Fibroblast of skin of left quadriceps (primary cell): ENCODE data around the gene CD27.
"Not testable (repeated sequence)": the region's sequence is repeated elsewhere in the genome, so short reads cannot be mapped to it uniquely, and the experiment has no call there.

Experiments used
- DNase-seq, 2 experiments: peaks; one replicate each; pipeline ENCODE4 v3.0.0-alpha.2; 2013; ENCODE audit warnings: low read depth in 2 of 2

CD27 gene

GRCh38 chr12:6444704-6445688 is at the start of gene CD27:
Gene CD27 (plus strand): TSS chr12:6444955. CDS start chr12:6445096, 141 bp downstream.
- DNase-seq, result no peak

GRCh38 chr12:6396031-6396430 is 48.7 kb upstream of the CD27 start:
- no peak for DNase-seq

GRCh38 chr12:6399884-6400644 is 44.7 kb upstream of the CD27 start:
- no peak for DNase-seq

GRCh38 chr12:6404390-6404789 is 40.4 kb upstream of the CD27 start:
- DNase-seq, result no peak

- DNase-seq, result no peak
These were observed 38.8 kb upstream of the CD27 start for GRCh38 chr12:6405963-6406362.

GRCh38 chr12:6407236-6407954 is 37.4 kb upstream of the CD27 start:
- DNase-seq, result no peak

- DNase-seq, result no peak
These were observed 28.2 kb upstream of the CD27 start for GRCh38 chr12:6416596-6416995.

- DNase-seq, result no peak
These were observed 26.0 kb upstream of the CD27 start for GRCh38 chr12:6418796-6419195.

- DNase-seq, result no peak
These were observed 24.4 kb upstream of the CD27 start for GRCh38 chr12:6420364-6420763.

GRCh38 chr12:6423267-6424007 is 21.3 kb upstream of the CD27 start:
- peak; percentile 79 to 82 for DNase-seq

- DNase-seq, result no peak
These were observed 20.8 kb upstream of the CD27 start for GRCh38 chr12:6424008-6424347.

GRCh38 chr12:6424866-6425265 is 19.9 kb upstream of the CD27 start:
- no peak for DNase-seq

GRCh38 chr12:6425590-6426531 is 18.9 kb upstream of the CD27 start:
- no peak for DNase-seq

- no peak for DNase-seq
These were observed 17.7 kb upstream of the CD27 start for GRCh38 chr12:6426882-6427671.

GRCh38 chr12:6427796-6428195 is 17.0 kb upstream of the CD27 start:
- not testable (repeated sequence) for DNase-seq

- no peak for DNase-seq
These were observed 16.4 kb upstream of the CD27 start for GRCh38 chr12:6428326-6428725.

GRCh38 chr12:6430124-6430989 is 14.4 kb upstream of the CD27 start:
- peak; percentile 83 to 85 for DNase-seq

- no peak for DNase-seq
These were observed 11.8 kb upstream of the CD27 start for GRCh38 chr12:6432991-6433390.
